Neural progenitor cell (in vitro differentiated cells): ENCODE data around the gene IFI30. TPM values are rescaled to one million over a fixed set of nuclear protein-coding genes. Genes with fewer than 3 reads are reported as not detected.

Experiments
- DNase-seq: peaks from one replicate; pipeline ENCODE4 v3.0.0-alpha.2; 2016; ENCODE audit warnings: low spot score
- H2AFZ ChIP-seq: fragments of 200-600 bp; sonication (generic); replicated peaks from 2 replicates; pipeline ENCODE4 v1.6.1; 2016; ENCODE audit warnings: antibody characterized with exemption
- H3F3A ChIP-seq: fragments of 200-600 bp; sonication (generic); 2 replicates; pipeline ENCODE4 v1.6.1; 2016; ENCODE audit warnings: antibody characterized with exemption, low read depth
- H3K27ac ChIP-seq: fragments of 200-600 bp; sonication (generic); 2 replicates; pipeline ENCODE4 v1.5.1; 2016; ENCODE audit warnings: mild to moderate bottlenecking
- H3K27me3 ChIP-seq: fragments of 200-600 bp; sonication (generic); 2 replicates; pipeline ENCODE4 v1.6.1; 2016; ENCODE audit warnings: mild to moderate bottlenecking, moderate library complexity
- H3K36me3 ChIP-seq: fragments of 200-600 bp; sonication (generic); 2 replicates; pipeline ENCODE4 v1.5.1; 2016
- H3K4me1 ChIP-seq: fragments of 200-600 bp; sonication (generic); 2 replicates; pipeline ENCODE4 v1.6.1; 2016; ENCODE audit warnings: mixed run types
- H3K4me2 ChIP-seq: fragments of 200-600 bp; sonication (generic); 2 replicates; pipeline ENCODE4 v1.6.1; 2016
- H3K4me3 ChIP-seq: fragments of 200-600 bp; sonication (generic); 2 replicates; pipeline ENCODE4 v1.5.1; 2016
- H3K79me2 ChIP-seq: fragments of 200-600 bp; sonication (generic); 2 replicates; pipeline ENCODE4 v1.6.1; 2016; ENCODE audit warnings: low read depth
- H3K9ac ChIP-seq: fragments of 200-600 bp; sonication (generic); 2 replicates; pipeline ENCODE4 v1.6.1; 2016
- H3K9me3 ChIP-seq: fragments of 200-600 bp; sonication (generic); 2 replicates; pipeline ENCODE4 v1.5.1; 2016; ENCODE audit warnings: low read depth
- H4K20me1 ChIP-seq: fragments of 200-600 bp; sonication (generic); 2 replicates; pipeline ENCODE4 v1.6.1; 2016; ENCODE audit warnings: low read depth
- H3K27ac Mint-ChIP-seq: 3 replicates; pipeline ENCODE4 v1.8.0; 2021; ENCODE audit warnings: mixed read lengths
- H3K27me3 Mint-ChIP-seq: 2 replicates; pipeline ENCODE4 v1.8.0; 2022; ENCODE audit warnings: low read depth, mild to moderate bottlenecking, inconsistent platforms, moderate library complexity, mixed read lengths; ENCODE audit not compliant: insufficient read depth
- H3K36me3 Mint-ChIP-seq: 3 replicates; pipeline ENCODE4 v1.8.0; 2021; ENCODE audit warnings: mixed read lengths
- H3K4me1 Mint-ChIP-seq: 3 replicates; pipeline ENCODE4 v1.8.0; 2021; ENCODE audit warnings: mixed read lengths
- H3K4me3 Mint-ChIP-seq: 3 replicates; pipeline ENCODE4 v1.8.0; 2021; ENCODE audit warnings: mild to moderate bottlenecking, moderate library complexity, mixed read lengths
- H3K9me3 Mint-ChIP-seq: 3 replicates; pipeline ENCODE4 v1.8.0; 2020; ENCODE audit warnings: mixed read lengths
- EZH2 ChIP-seq: fragments of 200-600 bp; sonication (generic); IDR thresholded peaks from 2 replicates; pipeline ENCODE4 v1.6.1; 2017; ENCODE audit warnings: antibody characterized with exemption, mild to moderate bottlenecking, moderate library complexity
- EZH2phosphoT487 ChIP-seq: fragments of 200-600 bp; sonication (generic); IDR thresholded peaks from 2 replicates; pipeline ENCODE4 v1.6.1; 2017; ENCODE audit warnings: antibody characterized with exemption
- total RNA-seq: library from RNA; depleted of rRNA; stranded (reverse); fragments of >200 nt; gene quantifications from 2 replicates; pipeline ENCODE4 v1.2.3, GENCODE V29; 2015; ENCODE audit warnings: low replicate concordance
- TF ChIP-seq, protein P1 (sequence below): fragments of 200-600 bp; sonication (generic); IDR thresholded peaks from 2 replicates; pipeline ENCODE4 v1.5.1; 2017; ENCODE audit warnings: antibody characterized with exemption, mild to moderate bottlenecking

The IFI30 gene
- total RNA-seq, 1 donor from 2014 or later, result not detected

- peak overlapping the region; percentile 93 for H3K4me2 ChIP-seq
- Mint-ChIP-seq H3K4me3 (peak overlapping the region; percentile 91), H3K4me1 (peaks cover 19% of the 10 kb centered on the region), H3K9me3 (no peaks in the 10 kb centered on the region), H3K36me3 (peaks cover 6% of the 10 kb centered on the region), H3K27ac (no peak overlapping the region), H3K27me3 (peaks cover 14% of the 10 kb centered on the region)
- H3K9me3 ChIP-seq, result no peaks in the 10 kb centered on the region
- no peak overlapping the region for H2AFZ ChIP-seq
- peaks cover 18% of the 10 kb centered on the region for H4K20me1 ChIP-seq
- H3K9ac ChIP-seq, result no peak overlapping the region
- no peak overlapping the region for H3K27ac ChIP-seq
- no peaks in the 10 kb centered on the region for H3K36me3 ChIP-seq
- H3K4me3 ChIP-seq, result peak overlapping the region; percentile 77
- H3K79me2 ChIP-seq, result peaks cover 8% of the 10 kb centered on the region
- no peaks in the 10 kb centered on the region for H3K27me3 ChIP-seq
- H3K4me1 ChIP-seq, result peaks cover 10% of the 10 kb centered on the region
- TF ChIP-seq EZH2 (no peak), EZH2phosphoT487 (no peak)
- TF ChIP-seq, protein P1, sequence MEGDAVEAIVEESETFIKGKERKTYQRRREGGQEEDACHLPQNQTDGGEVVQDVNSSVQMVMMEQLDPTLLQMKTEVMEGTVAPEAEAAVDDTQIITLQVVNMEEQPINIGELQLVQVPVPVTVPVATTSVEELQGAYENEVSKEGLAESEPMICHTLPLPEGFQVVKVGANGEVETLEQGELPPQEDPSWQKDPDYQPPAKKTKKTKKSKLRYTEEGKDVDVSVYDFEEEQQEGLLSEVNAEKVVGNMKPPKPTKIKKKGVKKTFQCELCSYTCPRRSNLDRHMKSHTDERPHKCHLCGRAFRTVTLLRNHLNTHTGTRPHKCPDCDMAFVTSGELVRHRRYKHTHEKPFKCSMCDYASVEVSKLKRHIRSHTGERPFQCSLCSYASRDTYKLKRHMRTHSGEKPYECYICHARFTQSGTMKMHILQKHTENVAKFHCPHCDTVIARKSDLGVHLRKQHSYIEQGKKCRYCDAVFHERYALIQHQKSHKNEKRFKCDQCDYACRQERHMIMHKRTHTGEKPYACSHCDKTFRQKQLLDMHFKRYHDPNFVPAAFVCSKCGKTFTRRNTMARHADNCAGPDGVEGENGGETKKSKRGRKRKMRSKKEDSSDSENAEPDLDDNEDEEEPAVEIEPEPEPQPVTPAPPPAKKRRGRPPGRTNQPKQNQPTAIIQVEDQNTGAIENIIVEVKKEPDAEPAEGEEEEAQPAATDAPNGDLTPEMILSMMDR, result no peak
- peaks cover 22% of the 10 kb centered on the region for H3F3A ChIP-seq
- peak; percentile 58 for DNase-seq
Observed at GRCh38 chr19:18194554-18195238, 21.1 kb downstream of the IFI30 start.

DNA sequence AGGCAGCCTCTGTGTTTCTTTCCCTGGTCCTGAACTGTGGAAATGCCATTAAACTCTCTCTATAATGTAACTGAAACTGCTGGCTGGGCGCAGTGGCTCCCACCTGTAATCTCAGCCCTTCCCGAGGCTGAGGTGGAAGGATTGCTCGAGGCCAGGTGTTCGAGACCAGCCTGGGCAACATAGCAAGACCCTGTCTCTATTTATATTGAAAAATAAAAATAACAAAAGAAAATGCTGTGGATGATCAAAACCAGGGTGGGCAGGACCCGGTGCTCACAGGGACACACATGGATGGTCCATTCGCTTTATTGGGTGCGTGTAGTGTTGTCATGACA is 22.9 kb downstream of the IFI30 start:
- Histone ChIP-seq H3K27me3 (no peaks in the 10 kb centered on the region), H3K4me1 (peaks cover 10% of the 10 kb centered on the region), H3K4me3 (no peak overlapping the region), H3K4me2 (no peak overlapping the region), H3F3A (peaks cover 22% of the 10 kb centered on the region), H3K9ac (no peak overlapping the region), H3K36me3 (no peaks in the 10 kb centered on the region), H3K27ac (no peak overlapping the region), H2AFZ (no peak overlapping the region), H3K79me2 (peaks cover 8% of the 10 kb centered on the region), H3K9me3 (no peaks in the 10 kb centered on the region), H4K20me1 (peaks cover 18% of the 10 kb centered on the region)
- peaks cover 10% of the 10 kb centered on the region for H3K27me3 Mint-ChIP-seq
- peak overlapping the region; percentile 48 for H3K4me3 Mint-ChIP-seq
- peaks cover 19% of the 10 kb centered on the region for H3K4me1 Mint-ChIP-seq
- no peak for TF ChIP-seq EZH2
- no peak for TF ChIP-seq EZH2phosphoT487
- TF ChIP-seq, protein P1, result no peak
- H3K36me3 Mint-ChIP-seq, result peaks cover 7% of the 10 kb centered on the region
- H3K27ac Mint-ChIP-seq, result no peak overlapping the region
- H3K9me3 Mint-ChIP-seq, result no peaks in the 10 kb centered on the region
- no peak for DNase-seq

- DNase-seq, result no peak
- peaks cover 11% of the 10 kb centered on the region for H3K27me3 Mint-ChIP-seq
- no peak overlapping the region for H3K27ac ChIP-seq
- peaks cover 8% of the 10 kb centered on the region for H3K79me2 ChIP-seq
- peaks cover 18% of the 10 kb centered on the region for H4K20me1 ChIP-seq
- peaks cover 15% of the 10 kb centered on the region for H3K4me1 Mint-ChIP-seq
- peaks cover 7% of the 10 kb centered on the region for H3K4me1 ChIP-seq
- H3K36me3 ChIP-seq, result no peaks in the 10 kb centered on the region
- H3K9me3 ChIP-seq, result no peaks in the 10 kb centered on the region
- H3F3A ChIP-seq, result peaks cover 14% of the 10 kb centered on the region
- no peak overlapping the region for H3K4me2 ChIP-seq
- no peak overlapping the region for H3K9ac ChIP-seq
- H2AFZ ChIP-seq, result no peak overlapping the region
- peaks cover 8% of the 10 kb centered on the region for H3K36me3 Mint-ChIP-seq
- H3K27me3 ChIP-seq, result peaks cover 4% of the 10 kb centered on the region
- H3K4me3 ChIP-seq, result no peak overlapping the region
- no peak for TF ChIP-seq EZH2phosphoT487
- no peak for TF ChIP-seq EZH2
- TF ChIP-seq, protein P1, result no peak
- no peak overlapping the region for H3K27ac Mint-ChIP-seq
- H3K9me3 Mint-ChIP-seq, result no peaks in the 10 kb centered on the region
- H3K4me3 Mint-ChIP-seq, result no peak overlapping the region
Observed at GRCh38 chr19:18197306-18197705, 23.7 kb downstream of the IFI30 start.
